ENCODE data around the gene ENPP3.

ENPP3 gene

DNA sequence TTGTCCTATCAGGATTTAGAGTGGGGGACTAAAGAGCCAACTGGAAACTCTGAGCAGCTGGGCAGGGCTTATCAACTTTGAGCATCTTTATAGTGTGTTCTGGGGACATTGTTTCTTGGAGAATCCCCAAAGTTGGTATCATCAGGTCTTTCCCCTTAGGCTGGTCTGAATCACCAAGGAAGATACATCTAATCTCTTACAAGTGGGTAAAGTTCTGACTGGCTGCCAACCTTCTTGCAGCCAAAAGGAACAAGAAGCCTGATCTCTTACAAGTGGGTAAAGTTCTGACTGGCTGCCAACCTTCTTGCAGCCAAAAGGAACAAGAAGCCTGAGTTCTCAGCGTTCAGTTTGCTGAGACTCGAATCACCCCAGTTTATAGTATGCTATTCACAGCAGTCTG is 7.5 kb upstream of the ENPP3 start:
- TF ChIP-seq, protein P1, sequence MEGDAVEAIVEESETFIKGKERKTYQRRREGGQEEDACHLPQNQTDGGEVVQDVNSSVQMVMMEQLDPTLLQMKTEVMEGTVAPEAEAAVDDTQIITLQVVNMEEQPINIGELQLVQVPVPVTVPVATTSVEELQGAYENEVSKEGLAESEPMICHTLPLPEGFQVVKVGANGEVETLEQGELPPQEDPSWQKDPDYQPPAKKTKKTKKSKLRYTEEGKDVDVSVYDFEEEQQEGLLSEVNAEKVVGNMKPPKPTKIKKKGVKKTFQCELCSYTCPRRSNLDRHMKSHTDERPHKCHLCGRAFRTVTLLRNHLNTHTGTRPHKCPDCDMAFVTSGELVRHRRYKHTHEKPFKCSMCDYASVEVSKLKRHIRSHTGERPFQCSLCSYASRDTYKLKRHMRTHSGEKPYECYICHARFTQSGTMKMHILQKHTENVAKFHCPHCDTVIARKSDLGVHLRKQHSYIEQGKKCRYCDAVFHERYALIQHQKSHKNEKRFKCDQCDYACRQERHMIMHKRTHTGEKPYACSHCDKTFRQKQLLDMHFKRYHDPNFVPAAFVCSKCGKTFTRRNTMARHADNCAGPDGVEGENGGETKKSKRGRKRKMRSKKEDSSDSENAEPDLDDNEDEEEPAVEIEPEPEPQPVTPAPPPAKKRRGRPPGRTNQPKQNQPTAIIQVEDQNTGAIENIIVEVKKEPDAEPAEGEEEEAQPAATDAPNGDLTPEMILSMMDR (conservative IDR thresholded peaks at IDR 0.05; ENCODE audit: low read depth), result no peak
- no peak overlapping the region for H3K27ac ChIP-seq
- ChIA-PET POLR2A (ENCODE audit: low non-redundant PET) (no interaction called here), CTCF (no interaction called here)
- no peak for DNase-seq (ENCODE audit: low spot score)

DNA sequence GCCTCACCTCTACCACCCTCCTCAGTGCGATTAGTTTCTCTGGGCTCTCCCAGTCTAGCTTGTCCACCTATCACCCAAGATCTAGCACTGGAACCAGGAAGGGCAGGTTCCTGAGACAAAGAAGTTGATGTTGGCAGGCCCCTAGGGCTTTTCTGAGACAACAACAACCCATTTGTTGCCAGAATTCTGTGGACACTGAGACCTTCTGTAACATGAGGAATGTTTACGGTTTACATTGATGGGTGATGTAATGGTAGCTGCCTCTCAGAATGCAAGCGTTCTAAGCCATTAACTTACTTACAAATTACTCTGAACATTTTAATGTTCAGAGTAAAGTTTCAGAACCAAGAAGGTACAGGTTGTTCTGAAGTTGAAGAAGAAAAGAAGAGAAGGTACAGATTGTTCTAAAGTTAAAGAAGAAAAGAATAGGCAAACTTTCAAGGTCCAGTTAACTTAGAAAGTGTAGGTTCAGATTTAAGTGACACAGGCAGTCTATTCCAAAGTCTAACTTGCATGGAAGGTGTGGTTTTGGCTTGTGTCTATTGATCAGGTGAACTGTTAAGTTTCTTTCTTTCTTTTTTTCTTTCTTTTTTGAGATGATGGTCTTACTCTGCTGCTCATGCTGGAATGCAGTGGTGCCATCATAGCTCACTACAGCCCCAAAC is 5.3 kb upstream of the ENPP3 start:
- no peak overlapping the region for H3K27ac ChIP-seq
- ChIA-PET CTCF (no interaction called here), POLR2A (ENCODE audit: low non-redundant PET) (no interaction called here)
- DNase-seq (ENCODE audit: low spot score), result no peak
- TF ChIP-seq, protein P1 (conservative IDR thresholded peaks at IDR 0.05; ENCODE audit: low read depth), result no peak

DNA sequence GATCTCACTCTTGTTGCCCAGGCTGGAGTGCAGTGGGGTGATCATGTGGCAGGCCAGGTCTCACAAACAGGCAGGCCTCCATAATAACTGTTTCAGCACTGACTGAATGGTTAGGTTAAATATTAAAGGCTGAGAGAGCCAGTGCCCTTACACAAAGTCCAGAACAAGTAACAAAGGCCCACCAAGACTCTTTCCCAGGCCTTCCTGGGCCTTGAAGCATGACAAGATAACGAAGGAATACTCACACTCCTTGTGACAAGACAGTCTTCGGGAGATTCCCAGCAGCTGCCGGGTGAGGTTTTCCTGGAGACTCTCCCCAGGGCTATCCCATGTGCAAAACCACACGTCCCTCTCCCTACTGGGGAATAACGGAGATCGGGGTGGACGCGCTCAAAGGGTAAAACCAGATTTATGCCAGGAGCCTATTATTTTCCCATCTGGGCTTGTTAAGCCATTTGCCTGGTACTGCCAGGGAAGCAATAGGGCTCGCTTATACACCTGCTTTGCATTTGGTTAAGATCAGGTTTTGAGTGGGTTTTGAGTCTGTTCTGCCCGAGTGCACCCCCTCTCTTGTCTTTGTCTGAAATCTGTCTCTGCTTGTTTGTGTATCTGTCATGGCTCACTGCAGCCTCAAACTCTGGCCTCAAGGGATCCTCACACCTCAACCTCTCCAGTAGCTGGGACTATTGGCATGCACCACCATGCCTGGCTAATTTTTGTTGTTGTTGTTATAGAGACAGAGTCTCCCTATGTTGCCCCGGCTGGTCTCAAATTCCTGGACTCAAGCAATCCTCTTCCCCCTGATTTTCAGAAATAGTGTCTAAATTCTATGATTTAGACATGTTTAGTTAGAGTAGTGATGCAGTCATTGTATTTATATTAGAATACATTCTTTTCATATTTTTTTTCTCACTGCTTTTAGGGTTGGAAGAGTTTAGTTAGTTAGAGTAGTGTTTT is 1.4 kb upstream of the ENPP3 start:
- H3K27ac ChIP-seq, result no peak overlapping the region
- TF ChIP-seq, protein P1 (conservative IDR thresholded peaks at IDR 0.05; ENCODE audit: low read depth), result no peak
- DNase-seq (ENCODE audit: low spot score), result no peak
- ChIA-PET CTCF (no interaction called here), POLR2A (ENCODE audit: low non-redundant PET) (no interaction called here)

DNA sequence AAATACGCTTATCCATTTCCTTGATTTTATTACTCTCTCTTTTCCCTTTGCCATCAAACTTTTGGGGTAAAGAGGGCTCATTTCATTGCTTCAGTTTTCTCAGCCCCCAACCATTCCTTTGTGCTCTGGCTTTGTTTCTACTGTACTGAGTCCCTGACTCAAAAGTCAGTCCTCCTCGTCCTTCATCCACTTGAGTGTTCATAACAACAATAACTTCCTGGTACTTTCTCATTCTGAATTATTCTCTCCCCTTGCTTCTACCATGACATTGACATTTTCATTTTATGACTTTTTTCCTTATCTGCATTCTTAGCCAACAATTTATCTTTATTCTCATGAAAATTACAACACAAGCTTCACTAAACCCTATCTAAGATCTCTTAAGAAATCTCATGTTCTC is 911 bp downstream of the ENPP3 start:
- ChIA-PET CTCF (no interaction called here), POLR2A (ENCODE audit: low non-redundant PET) (no interaction called here)
- H3K27ac ChIP-seq, result no peak overlapping the region
- no peak for DNase-seq (ENCODE audit: low spot score)
- TF ChIP-seq, protein P1 (conservative IDR thresholded peaks at IDR 0.05; ENCODE audit: low read depth), result no peak

DNA sequence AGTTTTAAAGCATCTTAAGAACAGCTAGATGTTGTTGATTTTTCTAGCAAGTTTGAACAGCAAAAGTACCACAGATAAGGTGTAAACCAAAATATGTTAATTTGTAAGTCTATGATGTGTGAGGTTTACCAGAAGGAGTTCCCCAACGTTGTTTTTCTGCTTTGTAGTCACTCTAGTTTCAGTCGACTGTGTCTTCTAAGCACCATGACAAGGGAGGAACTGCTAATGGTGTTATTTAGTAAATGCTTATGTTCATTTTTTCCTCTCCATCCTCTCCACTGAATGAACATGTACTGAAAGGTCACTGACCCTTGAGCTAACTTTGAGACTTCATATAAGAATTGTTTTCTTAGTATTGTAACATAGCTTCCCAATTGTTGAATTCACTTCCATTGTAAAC is 3.0 kb downstream of the ENPP3 start:
- H3K27ac ChIP-seq, result no peak overlapping the region
- CTCF ChIA-PET, result interaction anchor here (0.5 to 0.6 kb wide), 2 partner anchors 49 to 685 kb away, joined by 3 to 5 read pairs; no protein-coding TSS in a partner anchor
- TF ChIP-seq, protein P1 (conservative IDR thresholded peaks at IDR 0.05; ENCODE audit: low read depth), result no peak
- POLR2A ChIA-PET (ENCODE audit: low non-redundant PET), result no interaction called here
- no peak for DNase-seq (ENCODE audit: low spot score)

DNA sequence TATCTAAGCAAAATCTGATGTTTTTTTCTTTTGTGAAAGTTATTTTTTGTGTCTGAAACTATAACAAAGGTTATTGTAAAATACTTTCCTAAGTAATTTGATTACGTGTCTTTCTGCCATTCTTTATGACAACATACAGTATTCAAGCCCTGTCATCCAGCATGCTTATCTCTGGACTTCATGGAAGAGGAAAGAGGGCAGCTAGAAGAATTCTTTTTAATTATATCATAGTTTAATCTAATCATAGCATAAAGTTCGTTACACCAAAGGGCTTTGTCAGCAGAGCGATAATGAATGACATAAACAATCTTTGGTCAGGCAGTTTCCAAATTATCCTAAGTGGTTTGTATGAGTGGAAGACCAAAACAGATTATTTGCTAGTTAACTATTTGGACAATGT is 3.5 kb downstream of the ENPP3 start:
- TF ChIP-seq, protein P1 (conservative IDR thresholded peaks at IDR 0.05; ENCODE audit: low read depth), result no peak
- POLR2A ChIA-PET (ENCODE audit: low non-redundant PET), result no interaction called here
- DNase-seq (ENCODE audit: low spot score), result no peak
- no peak overlapping the region for H3K27ac ChIP-seq
- CTCF ChIA-PET, result no interaction called here

All from RWPE1 (cell line).